T47D (cell line): Measurements from ENCODE around the gene CHCHD4.
A peak's percentile ranks its signal among the peaks of the same experiment; 100 is the strongest.

ENCODE experiments used
- DNase-seq, 2 experiments: peaks; one replicate each; pipeline versions ENCODE4 v3.0.0 to v3.0.0-alpha.2; 2011 to 2012; ENCODE audit warnings: low read depth in 1 of 2, low spot score in 1 of 2
- JUND ChIP-seq: IDR thresholded peaks from 2 replicates; pipeline ENCODE4 v1.6.1; 2012; ENCODE audit warnings: low read depth
- in situ Hi-C: cut with HindIII; loops from 2 replicates; pipeline ENCODE4 v1.10.0; 2016; ENCODE audit warnings: low sequenced_read_pairs, low pct_unique_long_range_greater_than_20kb

The CHCHD4 gene

DNA sequence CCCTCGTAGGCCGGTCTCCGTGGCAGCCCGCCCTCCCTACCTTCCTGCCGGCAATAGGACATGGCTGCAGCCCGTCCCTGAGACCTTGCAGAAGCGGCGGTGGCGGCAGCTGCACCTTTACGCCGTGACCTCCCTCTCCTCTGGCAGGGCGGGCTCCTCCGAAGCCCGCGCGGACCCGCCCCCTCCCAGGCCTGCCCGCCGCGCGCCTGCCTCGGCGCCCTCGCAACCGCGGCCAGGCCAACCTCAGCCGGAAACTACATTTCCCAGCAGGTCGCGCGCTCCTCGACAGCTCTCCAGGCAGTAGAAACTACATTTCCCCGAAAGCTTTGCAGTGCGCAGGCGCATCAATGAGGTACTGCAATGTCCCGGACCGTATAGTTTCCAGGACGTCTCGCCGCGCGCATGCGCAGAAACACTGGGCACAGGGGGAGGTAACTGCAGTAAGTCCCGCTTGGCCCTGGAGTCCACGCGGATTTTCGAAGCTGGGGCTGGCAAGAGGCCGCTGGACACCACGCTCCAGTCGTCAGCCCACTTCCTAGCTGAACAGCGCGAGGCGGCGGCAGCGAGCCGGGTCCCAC, at the start of gene CHCHD4, which contains the start of gene TMEM43:
Gene CHCHD4, minus strand, starts transcription at position 256 of the 578 bp plus-strand sequence. Its CDS starts 194 bp downstream, at position 62.
Gene TMEM43, plus strand, starts transcription at position 438 of the 578 bp plus-strand sequence. CDS start 142 bp downstream, outside the sequence.
- no peak for TF ChIP-seq JUND
- in situ Hi-C loops = no loop called here
- peak; percentile 100 for DNase-seq

DNA sequence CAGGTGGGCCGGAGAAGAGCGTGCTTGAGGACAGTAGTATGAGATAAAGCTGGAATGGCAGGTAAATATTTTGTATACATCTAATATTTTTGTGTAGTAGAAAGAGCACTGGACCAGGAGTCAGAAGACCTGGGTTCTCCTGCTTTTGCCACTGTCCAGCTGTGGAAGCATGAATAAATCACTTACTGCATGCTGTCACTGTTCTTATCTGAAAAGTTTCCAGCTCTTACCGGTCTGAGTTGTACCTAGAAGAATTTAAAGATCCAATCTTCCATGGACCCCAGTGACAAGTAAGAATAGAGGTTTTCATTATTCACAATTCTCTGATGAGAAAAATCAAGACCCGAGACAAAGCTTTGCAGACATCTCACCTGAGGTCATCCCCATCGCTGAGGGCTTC, 47.8 kb upstream of the CHCHD4 start:
- TF ChIP-seq JUND = no peak
- in situ Hi-C loops = no loop called here
- DNase-seq = no peak

DNA sequence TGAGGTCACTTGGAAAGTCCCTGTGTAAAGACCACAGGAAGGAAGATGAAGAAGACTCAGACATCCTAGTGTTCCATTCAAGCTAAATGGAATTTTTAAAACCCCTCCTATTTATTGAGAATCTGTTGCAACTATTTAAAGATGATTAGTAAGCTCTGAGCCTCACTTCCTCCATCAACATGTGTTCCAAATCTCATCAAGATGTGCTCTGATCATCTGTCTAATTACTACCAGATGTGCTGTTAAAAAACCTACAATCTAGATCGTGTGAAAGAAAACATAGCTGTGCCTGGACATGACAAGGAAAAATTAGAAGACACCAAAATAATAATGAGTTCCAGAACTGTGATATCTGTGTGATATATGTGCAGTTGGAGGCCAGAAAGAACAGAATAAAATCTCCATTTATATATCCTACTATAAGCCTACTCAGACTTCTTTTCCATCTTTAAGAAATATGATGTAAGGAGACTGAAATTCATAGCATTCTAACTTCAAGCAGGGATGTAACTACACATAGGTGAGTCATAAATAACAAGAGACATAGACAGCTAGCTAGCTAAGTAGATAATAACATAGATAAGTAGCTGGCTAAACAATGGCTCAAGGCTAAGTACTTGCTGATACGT, 46.0 kb upstream of the CHCHD4 start:
- no peak for DNase-seq
- TF ChIP-seq JUND = no peak
- in situ Hi-C loops = no loop called here

DNA sequence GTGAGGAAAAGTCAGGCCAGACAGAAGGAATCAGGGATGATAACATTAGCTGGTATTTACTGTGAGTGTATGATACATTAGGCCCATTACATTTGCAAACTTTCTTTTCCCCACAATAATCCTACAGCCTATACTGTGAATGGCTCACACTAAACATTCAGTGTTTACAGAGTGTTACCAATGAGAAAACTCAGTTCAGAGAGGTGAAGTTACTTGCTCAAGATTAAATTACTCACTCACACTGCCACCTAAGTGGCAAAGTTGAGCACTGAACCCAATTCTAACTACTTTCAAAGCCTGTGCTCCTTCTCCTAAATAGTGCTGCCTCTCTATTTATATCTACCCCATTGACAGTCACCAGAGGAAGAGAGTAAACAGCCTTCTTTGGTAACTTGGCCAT, 45.2 kb upstream of the CHCHD4 start:
- no peak for TF ChIP-seq JUND
- in situ Hi-C loops = no loop called here
- DNase-seq = no peak

DNA sequence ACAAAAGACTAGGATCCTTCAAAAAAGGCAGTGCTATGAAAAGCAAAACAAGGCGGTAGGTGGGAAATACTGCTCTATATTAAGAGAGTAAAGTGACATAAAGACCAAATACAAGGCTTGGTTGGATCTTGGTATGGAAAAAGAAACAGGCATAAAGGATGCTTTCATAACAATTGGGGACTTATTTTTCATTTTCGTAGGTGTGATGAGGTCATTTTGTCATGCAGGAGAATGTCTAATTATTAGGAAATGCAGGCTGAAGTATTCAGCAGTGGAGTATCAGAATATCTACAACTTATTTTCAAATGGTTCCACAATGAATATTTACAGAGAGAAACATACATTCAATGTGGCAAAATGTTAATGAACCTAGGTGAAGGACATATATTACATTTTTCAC, 44.8 kb upstream of the CHCHD4 start:
- no peak for TF ChIP-seq JUND
- DNase-seq = no peak
- in situ Hi-C loops = no loop called here

DNA sequence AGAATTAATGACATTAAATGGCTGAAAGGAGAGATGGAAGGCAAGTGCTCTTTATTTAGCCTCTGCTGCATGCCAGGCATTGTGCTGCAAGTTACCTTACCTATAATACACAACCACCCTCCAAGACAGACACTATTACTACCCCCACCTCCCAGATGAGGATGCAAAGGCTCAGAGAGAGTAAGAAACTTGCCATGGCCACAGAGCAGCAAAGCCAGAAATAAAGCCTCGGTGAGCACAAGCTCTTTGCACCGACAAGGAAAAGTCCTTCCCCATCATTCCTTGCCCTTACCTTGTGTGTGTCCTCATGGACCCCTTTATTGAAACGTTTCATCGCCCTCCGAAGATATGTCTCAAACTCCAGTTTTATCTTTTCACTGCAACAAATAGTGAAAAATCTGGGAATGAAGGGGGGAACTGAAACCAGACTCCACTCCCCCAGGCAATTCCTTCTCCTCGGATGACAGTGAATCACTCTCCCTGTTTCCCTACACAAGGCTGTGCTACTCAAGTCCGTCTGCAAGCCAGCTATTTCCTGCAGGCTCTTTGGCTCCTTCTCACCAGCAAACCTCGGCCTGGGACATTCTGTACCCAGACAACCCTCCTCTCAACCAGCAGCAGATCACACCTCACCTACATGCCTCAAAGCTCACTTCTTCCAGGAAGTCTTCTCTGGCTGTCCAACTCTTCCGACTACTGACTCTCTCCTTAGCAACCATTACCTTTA, 42.4 kb upstream of the CHCHD4 start:
- no peak for TF ChIP-seq JUND
- no peak for DNase-seq
- in situ Hi-C loops = no loop called here

DNA sequence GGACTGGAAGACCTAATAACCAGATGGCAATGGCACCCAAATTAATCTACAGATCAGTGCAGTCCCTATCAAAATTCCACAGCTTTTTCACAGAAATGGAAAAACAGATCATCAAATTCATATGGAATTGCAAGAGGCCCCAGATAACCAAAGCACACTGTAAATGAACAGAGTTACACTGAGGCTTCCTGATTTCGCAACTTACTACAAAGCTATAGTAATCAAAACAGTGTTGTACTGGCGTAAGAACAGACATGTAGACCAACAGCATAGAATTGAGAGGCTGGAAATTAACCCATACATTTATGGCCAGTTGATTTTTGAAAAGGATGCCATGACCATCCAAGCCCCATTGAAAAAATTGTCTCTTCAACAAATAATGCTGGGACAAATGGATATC, 37.5 kb upstream of the CHCHD4 start:
- TF ChIP-seq JUND = no peak
- DNase-seq = no peak
- in situ Hi-C loops = no loop called here

DNA sequence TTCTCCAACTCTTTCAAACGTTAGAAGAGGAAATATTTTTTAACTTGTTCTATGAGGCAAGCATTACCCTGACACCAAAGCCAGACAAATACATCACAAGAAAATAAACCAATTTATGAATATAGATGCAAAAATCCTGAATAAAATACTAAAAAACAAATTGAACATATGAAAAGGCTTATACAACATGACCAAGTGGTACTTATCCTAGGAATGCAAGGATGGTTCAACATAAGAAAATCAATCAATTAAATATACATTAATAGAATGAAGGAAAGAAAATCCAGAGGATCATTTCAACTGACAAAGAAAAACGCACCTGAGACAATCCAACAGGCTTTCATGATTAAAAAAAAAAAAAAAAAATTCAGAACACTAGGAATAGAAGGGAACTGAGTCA, 36.6 kb upstream of the CHCHD4 start:
- no peak for DNase-seq
- in situ Hi-C loops = no loop called here
- no peak for TF ChIP-seq JUND

DNA sequence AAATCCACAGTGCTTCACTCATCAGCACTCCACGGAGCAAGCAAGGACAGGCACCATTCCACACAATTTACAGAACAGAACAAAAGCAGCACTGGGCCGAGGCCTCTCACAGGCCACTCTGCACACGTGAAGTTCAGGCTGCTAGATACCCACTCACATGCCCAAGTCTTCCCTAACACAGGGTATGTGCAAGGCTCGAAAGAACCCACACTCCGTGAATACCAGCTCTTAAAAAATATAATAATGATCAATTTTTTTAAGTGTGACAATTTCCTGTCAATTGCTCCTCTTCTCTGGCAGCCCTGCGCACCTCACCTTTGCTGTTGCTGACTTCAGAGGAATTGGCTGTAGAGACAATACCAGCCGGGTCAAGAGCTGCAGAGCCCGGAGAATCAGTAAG, 34.8 kb upstream of the CHCHD4 start:
- in situ Hi-C loops = no loop called here

DNA sequence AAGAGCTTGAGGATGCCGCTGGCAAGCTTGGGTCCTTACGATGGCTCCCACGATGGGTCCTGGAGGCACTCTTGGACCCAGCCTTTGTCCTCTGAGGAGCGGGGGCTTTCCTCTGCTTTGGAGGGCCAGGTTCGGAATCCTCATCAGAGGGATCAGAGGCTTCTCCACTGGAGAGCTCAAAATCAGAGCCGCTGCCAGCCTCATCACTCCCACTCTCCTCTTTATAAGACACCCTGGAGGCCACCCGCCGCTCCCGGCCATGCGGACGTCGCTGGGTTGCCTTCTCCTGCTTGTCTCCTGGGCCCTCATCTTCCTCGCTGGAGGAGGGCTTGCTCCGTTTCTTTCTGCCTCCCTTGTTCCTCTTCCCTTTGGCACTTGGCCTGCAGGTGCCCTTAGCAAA, 33.7 kb upstream of the CHCHD4 start:
- no peak for TF ChIP-seq JUND
- in situ Hi-C loops = no loop called here
- DNase-seq = no peak

More for the DNA sequence above, 34.8 kb upstream of the CHCHD4 start:
- no peak for DNase-seq
- TF ChIP-seq JUND = no peak

DNA sequence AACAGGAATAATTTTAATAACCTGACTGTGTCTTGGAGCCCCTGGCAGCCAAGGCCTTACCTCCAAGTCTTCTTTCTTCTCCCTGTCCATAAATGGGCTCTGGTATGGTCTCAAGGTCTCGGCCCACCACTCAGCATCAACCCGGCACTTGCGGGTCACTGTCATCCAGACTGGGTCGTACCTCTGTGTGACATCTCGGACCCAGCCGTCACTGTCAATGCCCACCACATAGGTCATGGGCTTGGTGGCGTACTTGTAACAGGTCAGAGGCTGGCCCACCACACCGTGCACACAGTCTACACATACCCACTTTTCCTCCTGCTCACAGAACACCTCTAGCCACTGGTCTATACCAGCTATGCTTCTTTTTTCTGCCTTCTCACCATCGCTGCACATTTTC, 33.3 kb upstream of the CHCHD4 start:
- DNase-seq = no peak
- TF ChIP-seq JUND = no peak
- in situ Hi-C loops = no loop called here

DNA sequence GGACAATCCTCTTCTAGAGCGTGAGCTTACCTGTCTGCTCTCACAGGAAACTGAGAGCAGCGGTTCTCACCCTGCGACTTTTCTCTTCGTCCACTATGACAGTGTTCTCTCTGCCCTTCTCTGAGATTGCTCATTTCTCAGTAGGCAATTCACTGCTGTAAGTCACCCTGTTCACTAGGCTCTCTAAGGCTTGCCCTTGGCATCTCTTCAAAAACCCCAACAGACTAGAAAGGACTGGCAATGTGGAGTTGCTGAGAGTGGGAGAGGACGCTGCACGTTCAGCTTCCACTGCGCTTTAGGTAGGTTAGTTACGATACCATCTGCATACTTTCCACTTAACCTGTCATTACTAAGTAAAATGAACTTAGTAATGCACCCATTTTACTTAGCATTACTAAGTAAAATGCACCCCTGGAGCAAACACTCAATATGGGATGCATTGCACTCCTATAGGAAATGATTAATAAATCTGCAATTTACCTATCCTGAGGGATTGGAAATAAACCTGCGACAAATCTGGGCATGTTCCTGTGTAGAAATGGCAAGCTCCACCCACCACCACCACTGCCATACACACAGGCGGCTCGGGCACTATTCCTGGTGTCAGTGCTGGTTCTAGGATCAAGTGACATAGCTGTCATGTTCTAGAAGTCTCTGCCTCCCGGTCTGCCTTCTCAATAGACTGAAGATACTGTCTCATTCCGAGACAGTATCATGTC, 32.3 kb upstream of the CHCHD4 start:
- TF ChIP-seq JUND = no peak
- in situ Hi-C loops = no loop called here
- DNase-seq = no peak

DNA sequence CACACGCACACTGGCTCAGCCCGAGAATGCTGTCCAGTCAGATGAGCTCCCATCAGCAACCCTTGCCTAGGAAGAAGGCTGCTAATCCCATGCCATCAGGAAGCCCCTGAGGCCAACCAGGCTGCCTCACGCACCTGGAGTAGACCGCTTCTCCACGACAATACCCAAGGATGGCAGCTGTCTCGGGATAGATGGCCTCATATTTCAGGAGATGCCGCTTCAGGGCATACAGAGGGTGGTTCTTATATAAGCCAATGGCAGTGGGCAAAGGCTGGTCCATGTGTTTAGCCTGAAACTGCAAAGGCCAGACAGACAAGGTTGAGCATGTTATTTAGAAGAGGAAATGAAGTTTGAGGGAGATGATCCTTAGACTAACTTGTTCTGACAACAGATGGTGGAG, 31.5 kb upstream of the CHCHD4 start:
- DNase-seq = no peak
- in situ Hi-C loops = no loop called here
- no peak for TF ChIP-seq JUND
